ENCODE measurements around the gene MLN. TPM values are rescaled to one million over a fixed set of nuclear protein-coding genes. Genes with fewer than 3 reads are reported as not detected.
"Not testable (repeated sequence)": the region's sequence is repeated elsewhere in the genome, so short reads cannot be mapped to it uniquely, and the experiment has no call there.

Gene MLN
- total RNA-seq, 1 donor from 2014 or later: not detected

DNA sequence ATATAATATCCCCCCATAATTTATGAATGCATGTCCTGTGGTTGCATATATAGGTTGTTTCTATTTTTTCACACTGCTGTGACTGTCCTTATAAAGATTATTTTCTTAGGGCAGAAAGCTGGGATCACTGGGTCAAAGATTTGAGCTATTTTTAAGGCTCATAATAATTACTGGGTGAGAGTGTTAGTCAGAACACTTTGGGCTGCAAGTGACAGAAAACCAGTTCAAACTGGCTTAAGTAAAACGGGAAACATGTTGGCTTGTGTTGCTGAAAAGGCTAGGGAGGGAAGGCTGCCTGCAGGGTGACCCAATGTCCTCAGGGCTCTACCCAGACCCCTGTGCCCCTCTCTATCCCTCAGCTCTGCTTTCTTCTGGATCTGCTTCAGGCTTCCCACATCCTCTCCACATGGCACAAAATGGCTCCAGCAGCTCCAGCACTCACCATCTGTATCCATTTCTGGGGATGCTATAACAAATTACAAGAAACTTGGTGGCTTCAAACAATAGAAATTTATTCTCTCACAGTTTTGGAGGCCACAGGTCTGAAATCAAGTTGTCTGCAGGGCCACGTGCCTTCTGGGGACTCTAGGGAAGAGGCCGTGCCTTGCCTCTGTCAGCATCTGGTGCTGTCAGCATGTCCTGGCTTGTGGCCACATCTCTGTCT is 33.1 kb upstream of the MLN start:
- TF ChIP-seq CTCF (IDR thresholded peaks at IDR 0.05; ENCODE audit: unreplicated experiment): no peak
- H3K4me3 Mint-ChIP-seq (ENCODE audit: unreplicated experiment): no peak overlapping the region
- peaks cover 11% of the 10 kb centered on the region for H3K4me1 Mint-ChIP-seq (ENCODE audit: unreplicated experiment)
- DNase-seq (ENCODE audit: low spot score): no peak
- peaks cover 8% of the 10 kb centered on the region for H3K36me3 Mint-ChIP-seq (ENCODE audit: low read depth, unreplicated experiment)
- H3K27ac Mint-ChIP-seq (ENCODE audit: unreplicated experiment): no peak overlapping the region
- H3K27me3 Mint-ChIP-seq (ENCODE audit: unreplicated experiment): peaks cover 4% of the 10 kb centered on the region
- H3K9me3 Mint-ChIP-seq (ENCODE audit: unreplicated experiment): peaks cover 4% of the 10 kb centered on the region

- Mint-ChIP-seq H3K4me1 (ENCODE audit: unreplicated experiment) (peaks cover 2% of the 10 kb centered on the region), H3K36me3 (ENCODE audit: low read depth, unreplicated experiment) (peaks cover 8% of the 10 kb centered on the region), H3K4me3 (ENCODE audit: unreplicated experiment) (no peak overlapping the region), H3K27ac (ENCODE audit: unreplicated experiment) (no peak overlapping the region), H3K27me3 (ENCODE audit: unreplicated experiment) (peaks cover 5% of the 10 kb centered on the region), H3K9me3 (ENCODE audit: unreplicated experiment) (peaks cover 4% of the 10 kb centered on the region)
- no peak for TF ChIP-seq CTCF (IDR thresholded peaks at IDR 0.05; ENCODE audit: unreplicated experiment)
- no peak for DNase-seq (ENCODE audit: low spot score)
These were observed 30.9 kb upstream of the MLN start for GRCh38 chr6:33834401-33835392.

- peaks cover 3% of the 10 kb centered on the region for H3K27me3 Mint-ChIP-seq (ENCODE audit: unreplicated experiment)
- H3K4me1 Mint-ChIP-seq (ENCODE audit: unreplicated experiment): no peaks in the 10 kb centered on the region
- no peak overlapping the region for H3K27ac Mint-ChIP-seq (ENCODE audit: unreplicated experiment)
- no peak for TF ChIP-seq CTCF (IDR thresholded peaks at IDR 0.05; ENCODE audit: unreplicated experiment)
- no peak for DNase-seq (ENCODE audit: low spot score)
- peaks cover 8% of the 10 kb centered on the region for H3K36me3 Mint-ChIP-seq (ENCODE audit: low read depth, unreplicated experiment)
- H3K4me3 Mint-ChIP-seq (ENCODE audit: unreplicated experiment): no peak overlapping the region
- H3K9me3 Mint-ChIP-seq (ENCODE audit: unreplicated experiment): peaks cover 4% of the 10 kb centered on the region
These were observed 29.8 kb upstream of the MLN start for GRCh38 chr6:33833599-33833998.

DNA sequence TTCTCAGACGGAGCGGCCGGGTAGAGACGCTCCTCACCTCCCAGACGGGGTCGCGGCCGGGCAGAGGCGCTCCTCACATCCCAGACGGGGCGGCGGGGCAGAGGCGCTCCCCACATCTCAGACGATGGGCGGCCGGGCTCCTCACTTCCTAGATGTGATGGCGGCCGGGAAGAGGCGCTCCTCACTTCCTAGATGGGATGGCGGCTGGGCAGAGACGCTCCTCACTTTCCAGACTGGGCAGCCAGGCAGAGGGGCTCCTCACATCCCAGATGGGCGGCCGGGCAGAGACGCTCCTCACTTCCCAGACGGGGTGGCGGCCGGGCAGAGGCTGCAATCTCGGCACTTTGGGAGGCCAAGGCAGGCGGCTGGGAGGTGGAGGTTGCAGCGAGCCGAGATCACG is 29.0 kb upstream of the MLN start:
- H3K27me3 Mint-ChIP-seq (ENCODE audit: unreplicated experiment); H3K4me3 Mint-ChIP-seq (ENCODE audit: unreplicated experiment); H3K36me3 Mint-ChIP-seq (ENCODE audit: low read depth, unreplicated experiment); DNase-seq (ENCODE audit: low spot score); H3K27ac Mint-ChIP-seq (ENCODE audit: unreplicated experiment); H3K4me1 Mint-ChIP-seq (ENCODE audit: unreplicated experiment); H3K9me3 Mint-ChIP-seq (ENCODE audit: unreplicated experiment): not testable (repeated sequence)

- not testable (repeated sequence) for H3K9me3 Mint-ChIP-seq (ENCODE audit: unreplicated experiment); DNase-seq (ENCODE audit: low spot score); H3K27ac Mint-ChIP-seq (ENCODE audit: unreplicated experiment); H3K27me3 Mint-ChIP-seq (ENCODE audit: unreplicated experiment); H3K4me3 Mint-ChIP-seq (ENCODE audit: unreplicated experiment); H3K36me3 Mint-ChIP-seq (ENCODE audit: low read depth, unreplicated experiment); H3K4me1 Mint-ChIP-seq (ENCODE audit: unreplicated experiment)
These were observed 27.9 kb upstream of the MLN start for GRCh38 chr6:33831725-33832124.

Measured in endothelial cell (in vitro differentiated cells).